GM12878 (cell line): ENCODE measurements around the gene OCA2.

Experiments used
- CHD4 ChIP-seq: fragments of 200-600 bp; sonication (generic); IDR thresholded peaks from 2 replicates; pipeline ENCODE4 v1.6.1; 2016; ENCODE audit warnings: mild to moderate bottlenecking
- CTCF ChIP-seq, 3 experiments: IDR thresholded peaks in 2 of 3; conservative IDR thresholded peaks in 1 of 3; 2 replicates each; pipeline ENCODE4 v1.5.1; 2011; ENCODE audit warnings: low read depth in 3 of 3, low read length in 3 of 3, mild to moderate bottlenecking in 3 of 3, control low read depth in 2 of 3, moderate library complexity in 2 of 3, inconsistent platforms in 1 of 3, mixed read lengths in 1 of 3; ENCODE audit not compliant: control insufficient read depth in 2 of 3, insufficient read depth in 1 of 3; ENCODE audit errors: extremely low read depth in 1 of 3
- ESRRA ChIP-seq: IDR thresholded peaks from 2 replicates; pipeline ENCODE4 v1.6.1; 2012; ENCODE audit warnings: mild to moderate bottlenecking, low read length, improper control_type of control experiment
- EZH2 ChIP-seq: IDR thresholded peaks from 2 replicates; pipeline ENCODE4 v1.6.1; 2012; ENCODE audit warnings: low read depth, mild to moderate bottlenecking, control low read depth, inconsistent platforms, low read length, borderline replicate concordance; ENCODE audit not compliant: control insufficient read depth
- GABPA ChIP-seq: IDR thresholded peaks from 2 replicates; pipeline ENCODE4 v1.6.1; 2014; ENCODE audit warnings: antibody characterized with exemption, low read depth, mild to moderate bottlenecking, inconsistent platforms
- HSF1 ChIP-seq: fragments of 150-350 bp; IDR thresholded peaks from 2 replicates; pipeline ENCODE4 v1.6.1; 2014; ENCODE audit warnings: mild to moderate bottlenecking, low read depth, low read length
- JUND ChIP-seq: IDR thresholded peaks from 2 replicates; pipeline ENCODE4 v1.6.1; 2012; ENCODE audit warnings: low read depth, mild to moderate bottlenecking, low read length, improper control_type of control experiment, moderate library complexity
- NBN ChIP-seq: fragments of 450-650 bp; IDR thresholded peaks from 2 replicates; pipeline ENCODE4 v1.6.1; 2016
- NRF1 ChIP-seq: conservative IDR thresholded peaks from 2 replicates; pipeline ENCODE4 v1.6.1; 2011; ENCODE audit warnings: mild to moderate bottlenecking, low read depth, low read length, improper control_type of control experiment
- POLR2A ChIP-seq: IDR thresholded peaks from 2 replicates; pipeline ENCODE4 v1.6.1; 2011; ENCODE audit warnings: low read depth, mild to moderate bottlenecking, low read length
- SMC3 ChIP-seq: IDR thresholded peaks from 2 replicates; pipeline ENCODE4 v1.6.1; 2011; ENCODE audit warnings: low read length, improper control_type of control experiment, borderline replicate concordance

GRCh38 chr15:27707257-27707656, 391.9 kb downstream of the OCA2 start:
- TF ChIP-seq NRF1 (no peak), CHD4 (no peak), NBN (no peak), EZH2 (no peak), CTCF (IDR thresholded peaks at IDR 0.05 in 2 of 3, conservative IDR thresholded peaks at IDR 0.05 in 1 of 3; ENCODE audit: control insufficient read depth in 2 of 3, extremely low read depth in 1 of 3, insufficient read depth in 1 of 3, low read depth in 3 of 3, low read length in 3 of 3) (no peak), SMC3 (no peak), HSF1 (no peak), GABPA (no peak), POLR2A (no peak), JUND (no peak), ESRRA (no peak)
